Nephron progenitor cell (in vitro differentiated cells): Measurements from ENCODE around the gene SARM1.

Experiments
- DNase-seq: peaks from one replicate; pipeline ENCODE4 v3.0.0; 2021
- H3K27ac Mint-ChIP-seq: 2 replicates; pipeline ENCODE4 v1.8.0; 2021; ENCODE audit warnings: mild to moderate bottlenecking, moderate library complexity, mixed read lengths
- H3K27me3 Mint-ChIP-seq: 2 replicates; pipeline ENCODE4 v1.8.0; 2021; ENCODE audit warnings: mild to moderate bottlenecking, low read depth, mixed read lengths; ENCODE audit not compliant: poor library complexity
- H3K36me3 Mint-ChIP-seq: 2 replicates; pipeline ENCODE4 v1.8.0; 2021; ENCODE audit warnings: low read depth, mixed read lengths
- H3K4me1 Mint-ChIP-seq: 2 replicates; pipeline ENCODE4 v1.8.0; 2021; ENCODE audit warnings: mixed read lengths
- H3K4me3 Mint-ChIP-seq: 2 replicates; pipeline ENCODE4 v1.8.0; 2021; ENCODE audit warnings: mild to moderate bottlenecking, moderate library complexity, mixed read lengths
- H3K9me3 Mint-ChIP-seq: 2 replicates; pipeline ENCODE4 v1.8.0; 2021; ENCODE audit warnings: mild to moderate bottlenecking, moderate library complexity, mixed read lengths
- CTCF ChIP-seq: fragments of 200-600 bp; sonication (generic); IDR thresholded peaks from 2 replicates; pipeline ENCODE4 v1.5.0; 2021; ENCODE audit warnings: antibody characterized with exemption

The SARM1 gene

GRCh38 chr17:28368306-28368831 lies 3.1 kb upstream of the SARM1 start:
- no peak for DNase-seq
- no peak overlapping the region for H3K4me3 Mint-ChIP-seq
- TF ChIP-seq CTCF, result no peak
- H3K9me3 Mint-ChIP-seq, result no peaks in the 10 kb centered on the region
- H3K4me1 Mint-ChIP-seq, result peaks cover 32% of the 10 kb centered on the region
- no peak overlapping the region for H3K27ac Mint-ChIP-seq
- H3K36me3 Mint-ChIP-seq, result peaks cover 4% of the 10 kb centered on the region
- H3K27me3 Mint-ChIP-seq, result peaks cover 26% of the 10 kb centered on the region

GRCh38 chr17:28368915-28369683 lies 2.4 kb upstream of the SARM1 start:
- Mint-ChIP-seq H3K27ac (no peak overlapping the region), H3K9me3 (no peaks in the 10 kb centered on the region), H3K27me3 (peaks cover 33% of the 10 kb centered on the region), H3K36me3 (no peaks in the 10 kb centered on the region), H3K4me1 (peaks cover 36% of the 10 kb centered on the region), H3K4me3 (no peak overlapping the region)
- DNase-seq, result no peak
- TF ChIP-seq CTCF, result no peak

- Mint-ChIP-seq H3K27me3 (peaks cover 33% of the 10 kb centered on the region), H3K9me3 (no peaks in the 10 kb centered on the region), H3K4me3 (no peak overlapping the region), H3K27ac (peak overlapping the region; percentile 83), H3K36me3 (no peaks in the 10 kb centered on the region), H3K4me1 (peaks cover 36% of the 10 kb centered on the region)
- no peak for TF ChIP-seq CTCF
- no peak for DNase-seq
Measured at GRCh38 chr17:28369684-28370034, 1.8 kb upstream of the SARM1 start.

- Mint-ChIP-seq H3K4me1 (peaks cover 36% of the 10 kb centered on the region), H3K4me3 (peak within 1 kb of the TSS; percentile 79), H3K36me3 (no peaks in the 10 kb centered on the region), H3K27me3 (peaks cover 38% of the 10 kb centered on the region), H3K9me3 (no peaks in the 10 kb centered on the region), H3K27ac (peak within 1 kb of the TSS; percentile 83)
- TF ChIP-seq CTCF, result no peak
- DNase-seq, result peak; percentile 61
Measured at GRCh38 chr17:28370035-28370743, 1.3 kb upstream of the SARM1 start, which contains the start of gene VTN. Gene VTN, minus strand, starts transcription at chr17:28370307. Its CDS starts 104 bp downstream, at chr17:28370203.

- H3K27ac Mint-ChIP-seq, result peak overlapping the region; percentile 66
- H3K27me3 Mint-ChIP-seq, result peaks cover 39% of the 10 kb centered on the region
- TF ChIP-seq CTCF, result no peak
- peak overlapping the region; percentile 79 for H3K4me3 Mint-ChIP-seq
- H3K9me3 Mint-ChIP-seq, result no peaks in the 10 kb centered on the region
- no peak for DNase-seq
- H3K36me3 Mint-ChIP-seq, result no peaks in the 10 kb centered on the region
- peaks cover 36% of the 10 kb centered on the region for H3K4me1 Mint-ChIP-seq
Measured at GRCh38 chr17:28370744-28371103, 770 bp upstream of the SARM1 start.
